ACC112 (cell line): Measurements from ENCODE around the gene SAMD14.

ENCODE experiments used
- H2AFZ ChIP-seq: fragments of 200-600 bp; sonication (generic); one replicate; pipeline ENCODE4 v1.6.0; 2017; ENCODE audit warnings: antibody characterized with exemption, low read length; ENCODE audit not compliant: unreplicated experiment
- H3K27ac ChIP-seq: fragments of 200-600 bp; sonication (generic); 2 replicates; pipeline ENCODE4 v1.5.1; 2014; ENCODE audit warnings: low read depth, mild to moderate bottlenecking, antibody characterized with exemption, low read length, moderate library complexity
- H3K27me3 ChIP-seq: fragments of 200-600 bp; sonication (generic); 2 replicates; pipeline ENCODE4 v1.6.1; 2014; ENCODE audit warnings: mild to moderate bottlenecking, antibody characterized with exemption, low read length, moderate library complexity, mixed read lengths; ENCODE audit not compliant: insufficient read depth
- H3K36me3 ChIP-seq: fragments of 200-600 bp; sonication (generic); 2 replicates; pipeline ENCODE4 v1.6.1; 2016; ENCODE audit warnings: mild to moderate bottlenecking, antibody characterized with exemption, low read length, moderate library complexity, mixed read lengths; ENCODE audit not compliant: insufficient read depth
- H3K4me1 ChIP-seq: fragments of 200-600 bp; sonication (generic); one replicate; pipeline ENCODE4 v1.6.1; 2016; ENCODE audit warnings: low read length, mixed read lengths; ENCODE audit not compliant: insufficient read depth, unreplicated experiment, control insufficient read depth
- H3K4me3 ChIP-seq: fragments of 200-600 bp; sonication (generic); 2 replicates; pipeline ENCODE4 v1.5.1; 2014; ENCODE audit warnings: mild to moderate bottlenecking, low read depth, low read length
- H3K79me2 ChIP-seq: fragments of 200-600 bp; sonication (generic); one replicate; pipeline ENCODE4 v1.6.0; 2016; ENCODE audit warnings: low read length; ENCODE audit not compliant: control insufficient read depth, unreplicated experiment, insufficient read depth

The SAMD14 gene

DNA sequence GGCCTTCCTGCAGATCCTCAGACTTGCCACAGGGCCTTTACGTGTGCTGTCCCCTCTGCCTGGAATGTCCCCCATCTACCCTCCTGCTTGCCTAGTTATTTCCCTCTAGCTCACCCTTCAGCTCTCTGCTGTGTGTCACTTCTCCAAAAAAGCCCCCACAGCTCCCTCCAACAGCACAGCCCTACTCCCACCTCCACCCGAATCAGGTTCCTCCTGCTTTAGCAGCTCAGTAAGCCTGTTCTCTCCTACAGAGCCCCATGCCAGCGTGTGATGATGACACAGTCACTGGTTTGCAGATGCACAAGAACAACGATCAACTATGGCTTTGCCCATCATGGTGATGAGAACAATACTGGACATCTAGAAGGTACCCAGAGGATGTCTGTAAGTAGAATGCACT lies 7.1 kb upstream of the SAMD14 start:
- peaks cover 31% of the 10 kb centered on the region for H3K36me3 ChIP-seq
- H3K79me2 ChIP-seq, result peaks cover 2% of the 10 kb centered on the region

DNA sequence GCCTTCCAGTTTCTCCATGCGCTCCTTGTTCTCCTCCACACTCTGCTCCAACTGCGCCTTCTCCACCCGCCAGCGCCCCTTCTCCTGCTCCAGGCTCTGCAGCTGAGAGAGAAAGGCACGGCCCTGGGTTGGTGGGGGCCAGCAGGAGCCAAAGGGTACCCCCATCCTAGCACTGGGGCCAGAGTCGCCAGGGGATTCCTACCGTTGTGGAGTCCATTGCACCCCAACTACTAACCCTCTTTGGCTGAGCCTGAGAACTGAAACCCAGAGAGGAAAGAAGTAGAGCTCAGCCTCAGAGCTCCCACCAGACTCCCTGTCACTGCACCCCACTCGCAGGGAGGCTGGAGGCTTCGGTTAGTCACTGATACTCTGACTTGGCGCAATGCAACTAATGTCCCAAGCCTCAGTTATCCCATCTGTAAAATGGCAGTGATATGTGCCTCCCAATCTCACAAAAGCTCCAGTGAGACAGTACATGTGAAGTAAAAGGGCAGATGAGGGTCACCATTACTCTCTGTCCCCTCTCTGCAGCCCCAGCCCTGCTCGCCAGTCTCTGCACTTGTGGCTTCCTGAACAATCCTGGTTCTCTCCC lies 6.2 kb upstream of the SAMD14 start:
- H3K4me1 ChIP-seq, result peaks cover 30% of the 10 kb centered on the region
- no peak overlapping the region for H2AFZ ChIP-seq
- no peak overlapping the region for H3K4me3 ChIP-seq
- H3K27ac ChIP-seq, result no peak overlapping the region
- H3K36me3 ChIP-seq, result peaks cover 26% of the 10 kb centered on the region
- H3K79me2 ChIP-seq, result peaks cover 2% of the 10 kb centered on the region
- no peaks in the 10 kb centered on the region for H3K27me3 ChIP-seq

More for the DNA sequence above, 7.1 kb upstream of the SAMD14 start:
- H3K27ac ChIP-seq, result no peak overlapping the region
- H3K4me3 ChIP-seq, result no peak overlapping the region
- peaks cover 30% of the 10 kb centered on the region for H3K4me1 ChIP-seq
- H2AFZ ChIP-seq, result no peak overlapping the region
- H3K27me3 ChIP-seq, result no peaks in the 10 kb centered on the region

DNA sequence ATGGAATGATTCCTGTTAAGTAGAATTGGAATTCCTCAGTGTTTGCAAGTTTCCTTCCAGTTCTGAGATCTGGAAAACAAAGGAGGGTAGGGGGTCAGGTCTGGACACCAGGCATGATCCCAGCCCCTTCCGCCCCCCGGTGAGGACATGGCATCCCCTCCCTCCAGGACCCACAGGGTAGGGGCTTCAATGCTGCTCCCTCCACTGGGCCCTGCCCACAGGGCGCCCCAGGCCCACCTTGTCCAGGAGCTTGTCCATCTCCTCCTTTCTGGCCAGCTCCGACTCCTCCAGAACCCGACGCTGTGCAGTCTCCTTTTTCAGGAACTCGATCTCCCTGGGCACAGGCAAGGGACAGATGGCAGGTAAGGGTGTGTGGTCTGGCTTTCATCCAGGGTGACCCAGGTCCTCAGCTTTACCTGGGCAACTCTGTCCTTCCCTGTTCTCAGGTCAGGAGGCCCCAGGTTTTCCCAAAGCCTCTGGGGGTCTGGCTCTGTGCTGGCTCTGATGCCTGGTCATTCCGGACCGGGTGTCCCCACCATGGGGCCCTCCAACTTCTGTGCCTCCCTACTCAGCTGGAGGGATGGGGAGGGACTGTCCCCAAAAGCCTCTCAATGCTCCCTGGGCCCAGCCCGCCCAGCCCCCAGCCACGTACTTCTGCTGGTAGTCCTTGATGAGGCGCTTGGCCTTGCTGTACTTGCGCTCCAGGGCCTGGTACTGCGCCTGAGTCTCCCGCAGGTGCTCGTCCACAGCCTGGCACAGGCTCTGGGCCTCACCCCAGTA lies 5.5 kb upstream of the SAMD14 start:
- Histone ChIP-seq H3K36me3 (peaks cover 19% of the 10 kb centered on the region; the same call in 1 of the 2 replicates), H3K4me3 (no peak overlapping the region), H3K27ac (no peak overlapping the region), H3K4me1 (peaks cover 29% of the 10 kb centered on the region), H3K79me2 (peaks cover 2% of the 10 kb centered on the region), H2AFZ (no peak overlapping the region), H3K27me3 (no peaks in the 10 kb centered on the region)

DNA sequence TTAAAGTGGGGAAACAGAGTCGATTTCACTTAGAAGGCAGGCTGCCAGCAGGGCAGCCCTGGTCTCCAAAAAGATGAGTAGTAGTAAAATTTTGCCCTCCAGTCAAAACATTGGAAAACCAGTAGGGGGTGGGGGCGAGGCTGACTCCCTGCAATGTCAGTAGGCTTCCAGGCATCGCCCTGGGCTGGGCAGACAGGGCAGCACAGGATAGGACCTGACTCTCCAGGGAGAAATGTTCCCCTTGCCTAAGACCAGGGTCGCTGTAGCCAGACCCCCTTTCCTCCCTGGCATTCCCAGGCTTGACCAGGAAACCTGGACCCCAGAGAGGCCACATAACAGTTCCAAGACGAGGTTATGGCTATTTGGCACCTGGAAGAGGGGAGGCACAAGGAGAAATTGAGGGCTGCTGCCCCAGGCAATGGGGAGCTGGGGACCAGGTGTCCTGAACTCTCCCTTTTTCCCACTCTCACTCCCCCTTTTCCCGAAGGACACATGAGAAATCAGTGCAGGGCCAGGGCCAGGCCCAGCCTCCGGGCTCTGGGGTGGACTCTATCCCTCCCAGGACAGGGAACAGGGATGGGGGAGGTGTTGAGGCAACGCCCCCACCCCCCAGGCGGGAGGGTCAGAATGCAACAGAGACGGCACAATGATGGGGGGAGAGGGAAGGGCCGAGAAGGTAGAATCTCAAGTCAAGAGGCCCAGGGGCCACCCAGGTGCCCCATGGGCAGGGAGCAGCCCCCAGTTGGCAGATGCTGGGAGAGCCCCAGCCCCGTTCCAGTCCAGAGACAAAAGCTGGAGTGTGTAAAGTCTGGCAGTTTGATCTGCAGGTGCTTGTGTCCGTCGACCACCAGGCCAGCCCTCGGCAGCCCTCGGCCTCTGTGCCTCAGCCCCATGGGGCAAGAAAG lies 4.5 kb upstream of the SAMD14 start:
- Histone ChIP-seq H2AFZ (no peak overlapping the region), H3K36me3 (peaks cover 14% of the 10 kb centered on the region; the same call in 1 of the 2 replicates), H3K4me3 (no peak overlapping the region), H3K27ac (no peak overlapping the region), H3K79me2 (peaks cover 2% of the 10 kb centered on the region), H3K4me1 (peaks cover 27% of the 10 kb centered on the region), H3K27me3 (peaks cover 2% of the 10 kb centered on the region; the same call in 1 of the 2 replicates)

DNA sequence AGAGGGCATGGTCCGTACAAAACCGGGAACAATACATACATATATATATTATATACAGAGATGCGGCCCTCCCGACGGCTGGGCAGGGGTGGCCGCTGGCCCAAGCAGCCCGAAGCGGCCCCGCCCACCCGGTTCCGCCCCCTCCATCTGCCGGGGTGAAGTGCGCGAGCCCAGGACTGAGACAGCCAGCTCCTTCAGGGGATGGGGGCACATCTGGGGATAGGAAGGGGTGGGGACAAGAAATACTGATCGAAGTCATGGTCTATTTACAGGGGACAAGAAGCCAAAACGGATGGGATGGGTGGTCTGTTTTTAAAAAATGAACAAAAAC lies 3.8 kb upstream of the SAMD14 start:
- H3K79me2 ChIP-seq, result no peaks in the 10 kb centered on the region
- H2AFZ ChIP-seq, result no peak overlapping the region
- H3K36me3 ChIP-seq, result peaks cover 6% of the 10 kb centered on the region; the same call in 1 of the 2 replicates
- H3K27ac ChIP-seq, result no peak overlapping the region
- H3K4me1 ChIP-seq, result peaks cover 29% of the 10 kb centered on the region
- H3K27me3 ChIP-seq, result peaks cover 7% of the 10 kb centered on the region; the same call in 1 of the 2 replicates
- no peak overlapping the region for H3K4me3 ChIP-seq

DNA sequence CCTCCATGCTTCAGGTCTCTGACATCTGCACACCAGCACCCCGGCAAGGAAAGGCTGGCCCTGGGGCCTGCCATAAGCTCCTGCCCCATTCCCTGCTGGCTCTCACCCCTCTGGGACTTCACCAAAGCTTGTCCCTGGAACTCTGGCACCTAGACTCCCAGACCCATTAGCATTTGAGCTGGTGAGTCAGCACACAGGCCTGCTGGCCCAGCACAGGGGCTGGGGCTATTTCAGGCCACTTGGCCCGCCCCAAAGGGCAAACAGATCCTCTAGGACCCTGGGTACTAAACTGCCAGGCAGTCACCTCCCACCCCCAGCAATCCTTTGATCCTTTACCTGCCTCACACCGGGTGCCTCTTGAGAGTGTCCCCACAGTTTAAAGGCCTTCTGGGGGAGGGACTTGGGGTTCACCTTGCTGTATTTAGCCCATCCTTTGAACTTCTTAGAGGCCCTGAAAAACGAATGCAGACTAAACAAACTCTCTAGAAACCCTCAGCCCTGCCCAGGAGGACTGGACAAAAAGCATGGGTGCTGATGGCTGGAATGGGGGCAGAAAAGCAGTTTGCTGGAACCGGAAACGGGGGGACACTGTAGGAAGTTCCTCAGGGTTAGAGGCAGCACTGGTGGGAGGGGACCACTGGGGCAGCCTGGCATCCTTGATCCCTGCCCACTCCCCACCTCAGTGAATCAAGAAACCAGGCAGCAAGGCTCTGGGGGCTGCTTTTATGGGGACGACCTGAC lies 3.2 kb upstream of the SAMD14 start:
- H3K27ac ChIP-seq, result peak overlapping the region; percentile 36
- 0 out of 2 replicates have a peak, but pooled peaks cover 1% of the 10 kb centered on the region for H3K36me3 ChIP-seq
- H3K4me1 ChIP-seq, result peaks cover 30% of the 10 kb centered on the region
- no peak overlapping the region for H2AFZ ChIP-seq
- peaks cover 12% of the 10 kb centered on the region; the same call in 1 of the 2 replicates for H3K27me3 ChIP-seq
- H3K79me2 ChIP-seq, result no peaks in the 10 kb centered on the region
- H3K4me3 ChIP-seq, result no peak overlapping the region

DNA sequence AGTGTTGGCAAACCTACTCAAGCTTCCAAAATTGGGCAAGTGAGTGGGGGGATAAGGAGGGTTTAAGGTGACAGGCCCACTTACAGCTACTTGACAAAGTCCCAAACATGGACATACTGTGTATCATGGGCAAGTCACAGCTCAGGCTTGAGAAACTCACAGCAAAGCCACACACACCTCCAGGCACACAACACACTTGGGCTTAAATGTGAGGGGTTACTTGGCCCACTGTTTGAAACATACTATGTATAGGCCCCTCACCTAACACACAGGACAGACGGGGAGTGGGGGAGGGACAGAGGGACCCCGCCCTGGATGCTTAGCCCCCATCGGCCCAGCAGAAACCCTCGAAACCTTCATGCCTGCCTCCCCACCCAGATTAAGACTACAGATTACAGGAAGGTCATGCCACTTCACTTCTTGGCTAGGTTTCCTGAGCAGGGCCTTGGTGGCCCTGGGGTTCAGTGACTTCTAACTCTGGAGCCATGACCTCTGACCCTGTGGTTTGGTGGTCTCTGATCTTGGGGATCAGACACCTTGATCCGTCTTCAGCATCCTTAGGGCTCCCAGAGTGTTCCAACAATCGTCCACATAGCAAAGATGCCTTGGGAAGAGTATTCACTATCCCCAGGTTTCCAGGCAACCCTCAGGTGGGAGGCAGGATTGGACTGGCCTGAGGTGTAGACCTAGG lies 2.3 kb upstream of the SAMD14 start:
- no peak overlapping the region for H3K4me3 ChIP-seq
- no peak overlapping the region for H3K27ac ChIP-seq
- peaks cover 12% of the 10 kb centered on the region; the same call in 1 of the 2 replicates for H3K27me3 ChIP-seq
- H3K4me1 ChIP-seq, result peaks cover 34% of the 10 kb centered on the region
- no peak overlapping the region for H2AFZ ChIP-seq
- H3K79me2 ChIP-seq, result no peaks in the 10 kb centered on the region
- no peaks in the 10 kb centered on the region for H3K36me3 ChIP-seq

DNA sequence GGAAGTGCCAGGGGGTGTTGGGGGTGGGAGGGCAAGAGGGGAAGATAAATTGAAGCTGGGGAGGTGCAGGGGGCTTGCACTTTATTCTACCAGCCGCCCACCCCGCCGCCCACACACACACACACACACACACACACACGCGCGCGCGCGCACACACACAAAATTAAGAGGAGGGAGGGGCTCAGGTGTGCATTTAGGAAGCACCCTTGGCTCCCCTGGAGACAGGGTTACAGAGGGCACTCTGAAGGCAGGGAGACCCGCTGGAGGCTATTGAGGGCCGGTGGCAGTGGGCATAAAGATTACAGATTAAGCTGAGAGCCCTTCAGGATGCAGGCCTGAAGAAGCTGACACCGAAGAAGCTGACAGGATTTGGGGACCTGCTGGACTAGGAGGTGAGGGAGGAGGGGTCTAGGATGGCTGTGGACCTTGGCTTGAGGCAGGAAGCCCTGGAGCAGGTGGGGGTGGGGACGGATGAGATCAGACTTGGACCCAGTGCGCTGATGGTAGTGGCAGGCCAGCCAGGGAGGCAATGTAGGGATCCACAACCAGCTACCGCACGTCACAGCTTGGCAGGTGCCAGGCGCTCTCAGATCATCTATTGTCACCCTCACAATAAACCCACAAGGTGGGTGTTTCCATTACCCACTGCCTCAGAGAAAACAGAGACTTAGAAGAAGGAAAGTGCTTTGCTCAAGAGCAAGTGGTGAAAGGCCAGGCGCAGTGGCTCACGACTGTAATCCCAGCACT lies 772 bp upstream of the SAMD14 start:
- Histone ChIP-seq H3K4me3 (peak overlapping the region; percentile 83), H3K4me1 (peaks cover 34% of the 10 kb centered on the region), H3K36me3 (no peaks in the 10 kb centered on the region), H3K27me3 (peaks cover 12% of the 10 kb centered on the region; the same call in 1 of the 2 replicates), H2AFZ (no peak overlapping the region), H3K27ac (no peak overlapping the region), H3K79me2 (no peaks in the 10 kb centered on the region)

DNA sequence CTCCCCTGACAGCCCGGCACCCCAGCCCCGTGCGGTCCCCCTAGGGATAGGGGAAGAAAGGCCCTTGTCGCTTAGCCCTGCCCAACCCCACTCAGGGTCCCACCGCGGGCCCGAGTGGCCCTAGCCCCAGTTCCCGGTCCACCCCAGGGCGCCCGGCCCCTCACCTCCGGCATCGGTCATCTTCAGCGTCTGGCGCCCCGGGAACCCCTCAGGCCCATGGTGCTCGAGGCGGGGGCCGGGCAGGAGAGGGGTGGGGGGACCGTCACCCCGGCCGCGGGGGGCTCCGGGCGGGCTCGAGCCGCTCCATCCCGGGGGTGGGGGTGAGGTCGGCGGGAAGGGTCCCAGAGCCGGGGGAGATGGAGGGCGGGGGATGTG lies 620 bp downstream of the SAMD14 start:
- H3K79me2 ChIP-seq, result no peaks in the 10 kb centered on the region
- peaks cover 32% of the 10 kb centered on the region for H3K4me1 ChIP-seq
- H3K4me3 ChIP-seq, result peak overlapping the region; percentile 83
- H3K27ac ChIP-seq, result no peak overlapping the region
- H3K27me3 ChIP-seq, result peaks cover 12% of the 10 kb centered on the region; the same call in 1 of the 2 replicates
- H3K36me3 ChIP-seq, result no peaks in the 10 kb centered on the region
- peak overlapping the region; percentile 14 for H2AFZ ChIP-seq
